ENCODE results near the gene CARD8. TPM values are rescaled to one million over a fixed set of nuclear protein-coding genes. Genes with fewer than 3 reads are reported as not detected.

The CARD8 gene
- polyA plus RNA-seq, 1 experiment, result 15.0 TPM

GRCh38 chr19:48258350-48258749 lies 2.6 kb upstream of the CARD8 start:
- no peak overlapping the region for H3K4me3 ChIP-seq (ENCODE audit: low read depth, low read length)
- no peaks in the 10 kb centered on the region for H3K27me3 ChIP-seq (ENCODE audit: control insufficient read depth, insufficient read depth, low read length)
- DNase-seq (ENCODE audit: low read depth), result no peak
- H3K36me3 ChIP-seq (ENCODE audit: control insufficient read depth, insufficient read depth, low read length), result no peaks in the 10 kb centered on the region
- TF ChIP-seq, protein P1, sequence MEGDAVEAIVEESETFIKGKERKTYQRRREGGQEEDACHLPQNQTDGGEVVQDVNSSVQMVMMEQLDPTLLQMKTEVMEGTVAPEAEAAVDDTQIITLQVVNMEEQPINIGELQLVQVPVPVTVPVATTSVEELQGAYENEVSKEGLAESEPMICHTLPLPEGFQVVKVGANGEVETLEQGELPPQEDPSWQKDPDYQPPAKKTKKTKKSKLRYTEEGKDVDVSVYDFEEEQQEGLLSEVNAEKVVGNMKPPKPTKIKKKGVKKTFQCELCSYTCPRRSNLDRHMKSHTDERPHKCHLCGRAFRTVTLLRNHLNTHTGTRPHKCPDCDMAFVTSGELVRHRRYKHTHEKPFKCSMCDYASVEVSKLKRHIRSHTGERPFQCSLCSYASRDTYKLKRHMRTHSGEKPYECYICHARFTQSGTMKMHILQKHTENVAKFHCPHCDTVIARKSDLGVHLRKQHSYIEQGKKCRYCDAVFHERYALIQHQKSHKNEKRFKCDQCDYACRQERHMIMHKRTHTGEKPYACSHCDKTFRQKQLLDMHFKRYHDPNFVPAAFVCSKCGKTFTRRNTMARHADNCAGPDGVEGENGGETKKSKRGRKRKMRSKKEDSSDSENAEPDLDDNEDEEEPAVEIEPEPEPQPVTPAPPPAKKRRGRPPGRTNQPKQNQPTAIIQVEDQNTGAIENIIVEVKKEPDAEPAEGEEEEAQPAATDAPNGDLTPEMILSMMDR (IDR thresholded peaks at IDR 0.05; ENCODE audit: insufficient read depth, low read depth, low read length), result no peak
- ChIA-PET CTCF (interaction anchor here (1.3 to 2.5 kb wide), 3 partner anchors 8 to 32 kb away, joined by 5 to 7 read pairs (median 6); no protein-coding TSS in a partner anchor), POLR2A (no interaction called here)

- no peak overlapping the region for H3K4me3 ChIP-seq (ENCODE audit: low read depth, low read length)
- CTCF ChIA-PET, result interaction anchor here (0.7 to 1.7 kb wide), 2 partner anchors 11 to 36 kb away, joined by 3 to 13 read pairs; no protein-coding TSS in a partner anchor
- TF ChIP-seq, protein P1 (IDR thresholded peaks at IDR 0.05; ENCODE audit: insufficient read depth, low read depth, low read length), result no peak
- POLR2A ChIA-PET, result no interaction called here
- no peaks in the 10 kb centered on the region for H3K27me3 ChIP-seq (ENCODE audit: control insufficient read depth, insufficient read depth, low read length)
- DNase-seq (ENCODE audit: low read depth), result no peak
- H3K36me3 ChIP-seq (ENCODE audit: control insufficient read depth, insufficient read depth, low read length), result peaks cover 1% of the 10 kb centered on the region; the same call in 1 of the 2 replicates
Observed at GRCh38 chr19:48254529-48254970, 1.2 kb downstream of the CARD8 start.

GRCh38 chr19:48253999-48254398 lies 1.7 kb downstream of the CARD8 start:
- TF ChIP-seq, protein P1 (IDR thresholded peaks at IDR 0.05; ENCODE audit: insufficient read depth, low read depth, low read length), result no peak
- Histone ChIP-seq H3K27me3 (ENCODE audit: control insufficient read depth, insufficient read depth, low read length) (no peaks in the 10 kb centered on the region), H3K4me3 (ENCODE audit: low read depth, low read length) (no peak overlapping the region), H3K36me3 (ENCODE audit: control insufficient read depth, insufficient read depth, low read length) (peaks cover 1% of the 10 kb centered on the region; the same call in 1 of the 2 replicates)
- POLR2A ChIA-PET, result no interaction called here
- CTCF ChIA-PET, result no interaction called here
- no peak for DNase-seq (ENCODE audit: low read depth)

GRCh38 chr19:48252609-48253008 lies 3.1 kb downstream of the CARD8 start:
- POLR2A ChIA-PET, result no interaction called here

DNA sequence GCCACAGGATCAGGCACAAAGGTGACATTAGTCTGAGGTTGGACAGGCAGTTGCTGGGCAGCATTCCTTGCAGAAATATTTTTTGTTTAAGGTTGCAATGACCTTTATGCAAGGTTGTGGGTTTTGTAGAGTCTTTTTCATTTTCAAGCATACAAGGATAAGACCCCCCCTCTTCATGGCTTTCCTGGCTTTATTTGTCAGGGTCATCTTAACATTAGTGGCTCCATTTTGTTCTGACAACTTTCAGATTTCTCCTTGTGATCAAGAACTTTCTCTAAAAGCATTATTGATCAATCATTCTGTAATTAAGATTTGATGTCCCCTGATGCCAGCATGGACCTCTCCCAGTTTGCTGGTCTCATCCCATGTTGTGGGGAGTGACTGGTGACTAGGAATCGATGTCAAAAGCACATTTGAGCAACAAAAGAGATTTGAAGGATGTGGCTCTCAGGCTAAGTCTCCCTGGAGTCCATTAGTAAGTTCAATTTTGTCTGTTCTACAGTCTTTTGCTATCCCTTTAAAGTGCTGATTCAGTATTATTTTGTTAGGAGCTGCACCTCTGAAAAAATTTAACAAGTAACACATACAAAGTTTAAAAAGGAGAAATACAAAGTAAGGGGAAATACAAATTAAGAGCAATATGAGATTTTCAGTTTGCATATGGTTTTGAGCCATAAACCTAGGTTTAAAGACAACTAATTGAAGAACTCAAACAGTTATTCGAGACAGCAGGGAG lies 5.3 kb downstream of the CARD8 start:
- ChIA-PET POLR2A (no interaction called here), CTCF (interaction anchor here (1.3 kb wide), 1 partner anchor 9 kb away, joined by 6 read pairs; no protein-coding TSS in a partner anchor)
- H3K4me3 ChIP-seq (ENCODE audit: low read depth, low read length), result no peak overlapping the region
- H3K36me3 ChIP-seq (ENCODE audit: control insufficient read depth, insufficient read depth, low read length), result peaks cover 1% of the 10 kb centered on the region; the same call in 1 of the 2 replicates
- no peaks in the 10 kb centered on the region for H3K27me3 ChIP-seq (ENCODE audit: control insufficient read depth, insufficient read depth, low read length)
- no peak for DNase-seq (ENCODE audit: low read depth)
- TF ChIP-seq, protein P1 (IDR thresholded peaks at IDR 0.05; ENCODE audit: insufficient read depth, low read depth, low read length), result no peak

More at GRCh38 chr19:48252609-48253008, 3.1 kb downstream of the CARD8 start:
- no peak overlapping the region for H3K4me3 ChIP-seq (ENCODE audit: low read depth, low read length)
- H3K36me3 ChIP-seq (ENCODE audit: control insufficient read depth, insufficient read depth, low read length), result peaks cover 1% of the 10 kb centered on the region; the same call in 1 of the 2 replicates
- CTCF ChIA-PET, result no interaction called here
- TF ChIP-seq, protein P1 (IDR thresholded peaks at IDR 0.05; ENCODE audit: insufficient read depth, low read depth, low read length), result no peak
- no peaks in the 10 kb centered on the region for H3K27me3 ChIP-seq (ENCODE audit: control insufficient read depth, insufficient read depth, low read length)
- no peak for DNase-seq (ENCODE audit: low read depth)
